Activated naive CD8-positive, alpha-beta T cell (primary cell): ENCODE data around the gene KLK2.
A peak's percentile ranks its signal among the peaks of the same experiment; 100 is the strongest.

Source experiments
- H3K27ac Mint-ChIP-seq: one replicate; pipeline ENCODE4 v1.8.0; 2021; ENCODE audit warnings: mixed read lengths
- H3K27me3 Mint-ChIP-seq: one replicate; pipeline ENCODE4 v1.8.0; 2021; ENCODE audit warnings: mixed read lengths
- H3K36me3 Mint-ChIP-seq: one replicate; pipeline ENCODE4 v1.8.0; 2021; ENCODE audit warnings: mixed read lengths
- H3K4me1 Mint-ChIP-seq: one replicate; pipeline ENCODE4 v1.8.0; 2021; ENCODE audit warnings: low read depth, mixed read lengths
- H3K4me3 Mint-ChIP-seq: one replicate; pipeline ENCODE4 v1.8.0; 2021; ENCODE audit warnings: mild to moderate bottlenecking, mixed read lengths
- H3K9me3 Mint-ChIP-seq: one replicate; pipeline ENCODE4 v1.8.0; 2021; ENCODE audit warnings: low read depth, mixed read lengths

The KLK2 gene

GRCh38 chr19:50873056-50873455, at the start of gene KLK2:
Gene KLK2 (plus strand): TSS chr19:50873439. CDS start chr19:50873474, 35 bp downstream.
- Mint-ChIP-seq H3K4me3 (no peak within 1 kb of the TSS), H3K9me3 (no peaks in the 10 kb centered on the region), H3K4me1 (no peaks in the 10 kb centered on the region), H3K27ac (no peak within 1 kb of the TSS), H3K27me3 (peaks cover 15% of the 10 kb centered on the region), H3K36me3 (no peaks in the 10 kb centered on the region)

- peaks cover 23% of the 10 kb centered on the region for H3K27me3 Mint-ChIP-seq
- H3K27ac Mint-ChIP-seq, result no peak overlapping the region
- no peaks in the 10 kb centered on the region for H3K4me1 Mint-ChIP-seq
- H3K36me3 Mint-ChIP-seq, result no peaks in the 10 kb centered on the region
- H3K9me3 Mint-ChIP-seq, result no peaks in the 10 kb centered on the region
- no peak overlapping the region for H3K4me3 Mint-ChIP-seq
These were observed 46.6 kb upstream of the KLK2 start for GRCh38 chr19:50826492-50827240.

GRCh38 chr19:50827476-50827875, 45.8 kb upstream of the KLK2 start:
- Mint-ChIP-seq H3K27ac (no peak overlapping the region), H3K4me1 (no peaks in the 10 kb centered on the region), H3K27me3 (peaks cover 19% of the 10 kb centered on the region), H3K36me3 (no peaks in the 10 kb centered on the region), H3K9me3 (no peaks in the 10 kb centered on the region), H3K4me3 (no peak overlapping the region)

- Mint-ChIP-seq H3K4me1 (no peaks in the 10 kb centered on the region), H3K4me3 (no peak overlapping the region), H3K27ac (no peak overlapping the region), H3K27me3 (peaks cover 26% of the 10 kb centered on the region), H3K9me3 (no peaks in the 10 kb centered on the region), H3K36me3 (no peaks in the 10 kb centered on the region)
These were observed 43.4 kb upstream of the KLK2 start for GRCh38 chr19:50829801-50830200.

- H3K27ac Mint-ChIP-seq, result no peak overlapping the region
- no peak overlapping the region for H3K4me3 Mint-ChIP-seq
- H3K4me1 Mint-ChIP-seq, result peaks cover 4% of the 10 kb centered on the region
- no peaks in the 10 kb centered on the region for H3K9me3 Mint-ChIP-seq
- peaks cover 25% of the 10 kb centered on the region for H3K27me3 Mint-ChIP-seq
- H3K36me3 Mint-ChIP-seq, result no peaks in the 10 kb centered on the region
These were observed 42.8 kb upstream of the KLK2 start for GRCh38 chr19:50830266-50831025.

GRCh38 chr19:50831026-50831396, 42.2 kb upstream of the KLK2 start:
- Mint-ChIP-seq H3K27me3 (peaks cover 24% of the 10 kb centered on the region), H3K36me3 (no peaks in the 10 kb centered on the region), H3K4me3 (no peak overlapping the region), H3K4me1 (peaks cover 5% of the 10 kb centered on the region), H3K27ac (no peak overlapping the region), H3K9me3 (no peaks in the 10 kb centered on the region)

GRCh38 chr19:50832666-50833065, 40.6 kb upstream of the KLK2 start:
- no peak overlapping the region for H3K27ac Mint-ChIP-seq
- no peaks in the 10 kb centered on the region for H3K9me3 Mint-ChIP-seq
- H3K27me3 Mint-ChIP-seq, result peaks cover 31% of the 10 kb centered on the region
- H3K4me3 Mint-ChIP-seq, result no peak overlapping the region
- H3K4me1 Mint-ChIP-seq, result peaks cover 13% of the 10 kb centered on the region
- no peaks in the 10 kb centered on the region for H3K36me3 Mint-ChIP-seq

GRCh38 chr19:50833117-50833801, 40.0 kb upstream of the KLK2 start, which contains the start of gene KLK15:
Gene KLK15 (minus strand): TSS chr19:50833574. CDS start chr19:50831492, 2,082 bp downstream.
- H3K27me3 Mint-ChIP-seq, result peaks cover 31% of the 10 kb centered on the region
- H3K27ac Mint-ChIP-seq, result no peak within 1 kb of the TSS
- no peaks in the 10 kb centered on the region for H3K36me3 Mint-ChIP-seq
- H3K4me1 Mint-ChIP-seq, result peaks cover 13% of the 10 kb centered on the region
- H3K4me3 Mint-ChIP-seq, result no peak within 1 kb of the TSS
- no peaks in the 10 kb centered on the region for H3K9me3 Mint-ChIP-seq

- Mint-ChIP-seq H3K4me3 (no peak overlapping the region), H3K4me1 (peaks cover 13% of the 10 kb centered on the region), H3K9me3 (no peaks in the 10 kb centered on the region), H3K27ac (no peak overlapping the region), H3K27me3 (peaks cover 32% of the 10 kb centered on the region), H3K36me3 (no peaks in the 10 kb centered on the region)
These were observed 39.5 kb upstream of the KLK2 start for GRCh38 chr19:50833802-50834167.

- H3K27ac Mint-ChIP-seq, result no peak overlapping the region
These were observed 38.0 kb upstream of the KLK2 start for GRCh38 chr19:50835103-50835784.

GRCh38 chr19:50835785-50836542, 37.3 kb upstream of the KLK2 start:
- H3K4me3 Mint-ChIP-seq, result peak overlapping the region; percentile 85
- no peaks in the 10 kb centered on the region for H3K36me3 Mint-ChIP-seq
- H3K4me1 Mint-ChIP-seq, result peaks cover 13% of the 10 kb centered on the region
- H3K9me3 Mint-ChIP-seq, result no peaks in the 10 kb centered on the region
- peaks cover 27% of the 10 kb centered on the region for H3K27me3 Mint-ChIP-seq
- H3K27ac Mint-ChIP-seq, result no peak overlapping the region

More at GRCh38 chr19:50835103-50835784, 38.0 kb upstream of the KLK2 start:
- peaks cover 28% of the 10 kb centered on the region for H3K27me3 Mint-ChIP-seq
- no peaks in the 10 kb centered on the region for H3K36me3 Mint-ChIP-seq
- H3K4me3 Mint-ChIP-seq, result peak overlapping the region; percentile 73
- H3K9me3 Mint-ChIP-seq, result no peaks in the 10 kb centered on the region
- H3K4me1 Mint-ChIP-seq, result peaks cover 13% of the 10 kb centered on the region

GRCh38 chr19:50836543-50837195, 36.6 kb upstream of the KLK2 start:
- peaks cover 27% of the 10 kb centered on the region for H3K27me3 Mint-ChIP-seq
- peaks cover 13% of the 10 kb centered on the region for H3K4me1 Mint-ChIP-seq
- H3K9me3 Mint-ChIP-seq, result no peaks in the 10 kb centered on the region
- H3K4me3 Mint-ChIP-seq, result peak overlapping the region; percentile 85
- no peak overlapping the region for H3K27ac Mint-ChIP-seq
- no peaks in the 10 kb centered on the region for H3K36me3 Mint-ChIP-seq

GRCh38 chr19:50837300-50837699, 35.9 kb upstream of the KLK2 start:
- H3K4me3 Mint-ChIP-seq, result peak overlapping the region; percentile 85
- peaks cover 13% of the 10 kb centered on the region for H3K4me1 Mint-ChIP-seq
- H3K36me3 Mint-ChIP-seq, result no peaks in the 10 kb centered on the region
- no peaks in the 10 kb centered on the region for H3K9me3 Mint-ChIP-seq
- H3K27ac Mint-ChIP-seq, result no peak overlapping the region
- peaks cover 27% of the 10 kb centered on the region for H3K27me3 Mint-ChIP-seq

- Mint-ChIP-seq H3K27ac (no peak overlapping the region), H3K9me3 (peaks cover 1% of the 10 kb centered on the region), H3K36me3 (peaks cover under 1% of the 10 kb centered on the region), H3K4me1 (peaks cover 13% of the 10 kb centered on the region), H3K4me3 (no peak overlapping the region), H3K27me3 (peaks cover 21% of the 10 kb centered on the region)
These were observed 35.0 kb upstream of the KLK2 start for GRCh38 chr19:50838239-50838638.
